NCI-H524 treated with DMSO at 0.1 percent for 48 hours (cell line): ENCODE results near the gene MMP24OS.
"Not testable (repeated sequence)": the region's sequence is repeated elsewhere in the genome, so short reads cannot be mapped to it uniquely, and the experiment has no call there.

Experiments
- DNase-seq: peaks from one replicate; lab custom pipeline; 2025; lab: John Stamatoyannopoulos, UW

Gene MMP24OS

GRCh38 chr20:35274172-35275092, 3.5 kb downstream of the MMP24OS start:
- no peak for DNase-seq

DNA sequence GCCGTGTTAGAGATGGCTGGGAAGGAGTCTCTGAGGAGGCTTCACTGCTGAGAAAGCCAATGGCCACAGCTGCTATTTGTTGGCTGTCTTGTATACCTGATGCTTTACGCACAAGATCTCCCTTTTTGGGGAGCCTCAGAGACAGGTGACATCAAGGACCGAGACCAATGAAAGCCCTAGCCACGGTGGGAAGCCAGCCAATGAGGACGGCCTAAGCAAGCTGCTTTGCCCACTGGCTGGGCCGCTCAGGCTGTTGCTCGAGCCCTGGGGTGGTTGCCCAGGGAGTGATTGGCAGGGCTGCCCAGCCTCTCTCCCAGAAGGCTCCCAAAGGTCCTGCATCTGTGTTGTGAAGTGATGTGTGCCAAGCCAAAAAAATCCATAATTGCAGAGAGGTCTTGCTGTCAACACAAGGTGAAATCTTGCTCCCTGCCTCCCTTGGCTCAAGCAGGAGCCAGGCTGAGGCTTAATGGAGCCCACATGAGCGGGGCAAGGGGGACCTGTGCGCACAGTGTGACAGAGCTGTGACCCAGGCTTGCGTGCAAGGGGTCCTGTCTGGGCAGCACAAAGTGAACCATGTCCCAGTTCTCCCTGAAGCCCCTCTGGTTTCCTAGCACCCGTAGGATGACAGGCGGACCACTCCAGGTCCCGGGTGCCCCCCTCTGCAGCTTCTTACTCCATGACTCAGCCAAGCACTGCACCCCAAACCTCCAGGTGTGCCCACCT, 4.3 kb downstream of the MMP24OS start:
- DNase-seq = no peak

DNA sequence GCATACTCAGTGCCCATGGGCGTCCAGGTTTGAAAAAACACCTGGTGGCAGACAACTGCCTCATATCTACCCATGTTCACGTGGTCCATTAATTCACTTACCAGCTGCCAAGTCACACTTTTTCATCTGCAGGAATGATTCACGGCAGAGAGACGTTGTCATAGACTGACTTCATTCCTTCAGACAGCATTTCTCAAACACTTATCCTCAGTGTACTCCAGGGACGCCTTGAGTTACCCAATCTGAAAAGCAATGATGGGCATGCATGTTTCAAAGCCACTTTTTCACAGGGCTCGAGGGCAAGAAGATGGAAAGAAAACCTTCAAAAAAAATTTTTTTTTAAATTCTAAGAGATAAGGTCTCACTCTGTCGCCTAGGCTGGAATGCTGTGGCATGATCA, 6.0 kb downstream of the MMP24OS start:
- no peak for DNase-seq

GRCh38 chr20:35271073-35271882, 6.6 kb downstream of the MMP24OS start:
- no peak for DNase-seq

DNA sequence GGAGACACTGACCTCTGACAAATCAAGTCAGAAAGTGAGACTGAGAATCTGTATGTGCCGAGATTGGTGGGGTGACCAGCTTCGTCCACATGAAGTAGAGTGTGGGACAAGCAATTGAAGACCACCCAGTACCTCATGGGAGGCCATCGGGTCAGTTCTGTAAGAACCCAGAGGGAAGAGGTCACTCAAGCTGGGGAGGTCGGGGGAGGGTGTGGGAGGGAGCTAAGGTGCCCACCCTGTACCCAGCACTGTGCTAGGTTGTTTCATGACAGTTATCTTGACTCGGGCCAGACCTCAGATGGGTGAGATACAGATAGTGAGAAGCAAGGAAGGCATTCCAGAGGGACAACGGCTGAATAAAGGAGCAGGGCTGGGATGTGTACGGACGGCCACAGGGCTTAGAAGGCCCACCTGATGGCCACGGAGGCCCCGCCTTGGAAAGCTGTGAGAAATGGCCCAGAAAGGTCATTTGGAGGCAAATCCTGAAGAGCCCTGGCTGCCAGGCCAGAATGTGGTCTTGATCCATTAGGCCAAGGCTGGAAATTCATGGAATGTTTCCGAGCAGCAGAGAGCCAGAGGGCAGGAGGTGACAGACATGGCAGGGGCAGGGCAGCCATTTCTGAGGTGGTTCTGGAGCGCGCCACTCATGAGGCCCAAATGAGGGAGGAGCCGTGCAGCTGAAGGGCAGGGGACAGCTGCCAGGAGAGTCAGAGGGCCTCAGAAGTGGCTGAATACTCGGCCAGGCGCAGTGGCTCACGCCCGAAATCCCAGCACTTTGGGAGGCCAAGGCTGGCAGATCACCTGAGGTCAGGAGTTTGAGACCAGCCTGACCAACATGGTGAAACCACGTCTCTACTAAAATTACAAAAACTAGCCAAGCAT, 7.7 kb downstream of the MMP24OS start:
- DNase-seq = no peak

DNA sequence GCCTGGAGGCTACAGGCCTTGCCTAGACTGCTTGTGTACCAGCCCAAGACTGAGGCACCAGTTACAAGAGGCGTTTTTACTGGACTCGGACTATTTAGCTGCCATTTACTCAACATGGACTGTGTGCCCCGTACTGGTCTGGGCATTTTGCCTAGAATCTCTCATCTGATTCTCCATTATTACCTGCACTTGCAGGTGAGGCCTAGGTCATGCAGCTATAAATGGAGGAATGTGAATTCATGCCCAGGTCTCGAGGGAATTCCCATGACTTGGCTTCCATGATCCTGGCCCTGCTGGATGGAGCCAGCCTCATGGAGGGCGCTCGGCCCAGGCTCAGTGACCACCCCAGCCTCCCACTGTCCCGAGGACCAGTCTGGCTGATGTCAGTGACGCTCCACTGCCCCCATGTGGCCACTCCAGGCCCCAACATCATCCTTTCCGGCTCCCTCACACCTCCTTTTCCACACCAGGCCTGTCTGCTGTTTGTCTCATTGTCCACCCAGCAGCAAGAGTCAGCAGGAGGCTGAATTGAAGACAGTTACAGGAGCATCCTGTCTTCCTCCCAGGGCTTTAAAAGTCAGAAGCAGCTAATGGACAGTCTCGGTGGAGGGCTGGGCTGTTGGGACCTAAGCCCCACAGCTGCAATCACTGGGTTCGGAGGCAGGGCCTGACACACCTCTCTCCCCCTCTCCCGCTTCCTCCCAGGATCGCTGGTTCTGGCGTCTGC, 8.7 kb downstream of the MMP24OS start:
- DNase-seq = no peak

DNA sequence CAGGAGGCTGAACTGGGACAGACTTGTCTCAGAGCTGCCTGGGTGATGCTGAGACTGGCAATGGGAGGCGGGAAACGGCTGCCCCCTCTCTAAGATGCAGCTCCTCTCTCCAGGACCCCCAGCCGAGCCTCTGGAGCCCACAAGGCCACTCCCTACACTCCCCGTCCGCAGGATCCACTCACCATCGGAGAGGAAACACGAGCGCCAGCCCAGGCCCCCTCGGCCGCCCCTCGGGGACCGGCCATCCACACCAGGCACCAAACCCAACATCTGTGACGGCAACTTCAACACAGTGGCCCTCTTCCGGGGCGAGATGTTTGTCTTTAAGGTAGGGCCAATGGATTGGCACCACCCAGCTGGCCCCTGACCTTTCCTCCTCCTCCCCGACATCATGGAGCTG, 10.8 kb downstream of the MMP24OS start:
- DNase-seq = no peak

DNA sequence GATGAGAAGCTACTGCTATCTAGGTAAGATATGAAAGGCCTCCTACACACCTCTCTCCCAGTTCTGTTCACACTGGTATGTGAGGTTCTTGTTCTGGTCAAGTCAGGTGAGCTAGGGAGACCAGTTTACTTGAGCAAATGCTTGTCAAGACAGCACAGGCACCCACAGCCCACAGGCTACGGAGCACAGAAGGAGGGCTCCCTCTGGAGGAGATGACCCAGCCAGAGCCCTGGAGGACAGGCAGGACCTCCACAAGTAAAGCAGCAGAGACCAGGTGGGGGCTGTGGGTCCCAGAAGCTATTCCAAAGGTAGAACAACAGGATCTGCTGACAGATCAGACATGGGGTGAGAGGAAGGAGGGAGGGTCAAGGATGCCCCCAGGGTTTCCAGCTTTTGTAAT, 13.2 kb downstream of the MMP24OS start:
- no peak for DNase-seq

GRCh38 chr20:35263532-35264341, 14.2 kb downstream of the MMP24OS start:
- DNase-seq = no peak

- DNase-seq = peak; percentile 27
These were observed 15.0 kb downstream of the MMP24OS start for GRCh38 chr20:35262731-35263531.

- not testable (repeated sequence) for DNase-seq
These were observed 15.6 kb downstream of the MMP24OS start for GRCh38 chr20:35262321-35262720.

DNA sequence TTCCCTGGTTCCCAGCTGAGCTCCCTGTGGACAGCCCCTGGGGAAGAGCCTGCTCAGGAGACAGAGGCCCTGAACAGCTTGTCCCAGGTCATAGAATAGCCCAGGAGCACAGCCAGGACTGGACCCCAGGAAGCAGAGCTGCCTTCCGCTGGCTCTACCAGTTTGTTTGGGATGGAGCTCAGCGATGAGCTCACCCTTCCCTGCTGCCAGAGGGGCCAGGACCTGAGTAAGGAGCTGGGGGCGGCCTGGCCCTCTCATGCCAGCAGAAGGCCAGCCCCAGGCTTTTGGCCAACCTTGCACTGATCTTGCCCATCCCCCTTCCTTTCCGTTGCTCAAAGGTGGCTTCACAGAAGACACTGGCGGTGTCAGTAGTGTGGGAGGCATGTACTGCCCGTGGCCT, 17.5 kb downstream of the MMP24OS start:
- DNase-seq = no peak

GRCh38 chr20:35257175-35257909, 20.6 kb downstream of the MMP24OS start:
- DNase-seq = no peak

DNA sequence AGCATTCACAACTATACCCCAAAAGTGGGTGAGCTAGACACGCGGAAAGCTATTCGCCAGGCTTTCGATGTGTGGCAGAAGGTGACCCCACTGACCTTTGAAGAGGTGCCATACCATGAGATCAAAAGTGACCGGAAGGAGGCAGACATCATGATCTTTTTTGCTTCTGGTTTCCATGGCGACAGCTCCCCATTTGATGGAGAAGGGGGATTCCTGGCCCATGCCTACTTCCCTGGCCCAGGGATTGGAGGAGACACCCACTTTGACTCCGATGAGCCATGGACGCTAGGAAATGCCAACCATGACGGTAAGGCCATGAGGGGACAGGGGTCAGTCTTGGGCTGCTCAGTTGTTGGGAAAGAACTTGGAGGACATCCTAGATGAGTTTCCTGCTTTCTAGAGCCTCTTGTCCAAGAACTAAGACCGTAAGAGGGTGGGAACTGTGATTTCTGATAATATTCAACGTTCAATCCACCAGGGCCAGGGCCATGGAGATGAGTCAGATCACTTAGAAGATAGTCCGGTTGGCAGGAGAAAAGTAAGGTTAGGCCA, 23.4 kb downstream of the MMP24OS start:
- DNase-seq = no peak

DNA sequence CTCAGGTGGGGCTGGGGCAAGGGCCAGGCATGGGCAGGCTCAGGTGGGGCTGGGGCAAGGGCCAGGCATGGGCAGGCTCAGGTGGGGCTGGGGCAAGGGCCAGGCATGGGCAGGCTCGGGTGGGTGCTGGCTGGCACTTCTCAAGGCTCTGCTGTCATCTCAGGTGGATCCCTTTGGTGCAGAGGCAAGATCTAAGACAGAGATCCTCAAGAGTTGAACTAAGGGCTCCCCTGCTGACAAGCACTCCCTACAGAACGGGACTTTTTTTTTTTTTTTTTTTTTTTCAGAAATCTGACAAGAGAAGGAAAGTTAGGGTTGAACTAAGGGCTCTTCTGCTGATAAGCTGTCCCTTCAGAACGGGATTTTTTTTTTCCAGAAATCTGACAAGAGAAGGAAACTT, 24.9 kb downstream of the MMP24OS start:
- no peak for DNase-seq

DNA sequence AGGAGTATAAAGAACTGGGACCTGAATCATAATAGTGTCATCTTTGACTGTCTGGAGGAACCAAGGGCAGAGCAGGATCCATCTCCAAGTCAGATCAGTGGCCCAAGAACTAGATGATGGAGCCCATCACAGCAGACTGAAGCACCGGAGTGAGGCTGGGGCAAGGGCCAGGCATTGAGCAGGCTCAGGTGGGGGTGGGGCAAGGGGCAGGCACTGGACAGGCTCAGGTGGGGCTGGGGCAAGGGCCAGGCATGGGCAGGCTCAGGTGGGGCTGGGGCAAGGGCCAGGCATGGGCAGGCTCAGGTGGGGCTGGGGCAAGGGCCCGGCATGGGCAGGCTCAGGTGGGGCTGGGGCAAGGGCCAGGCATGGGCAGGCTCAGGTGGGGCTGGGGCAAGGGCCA, 25.3 kb downstream of the MMP24OS start:
- DNase-seq = not testable (repeated sequence)

DNA sequence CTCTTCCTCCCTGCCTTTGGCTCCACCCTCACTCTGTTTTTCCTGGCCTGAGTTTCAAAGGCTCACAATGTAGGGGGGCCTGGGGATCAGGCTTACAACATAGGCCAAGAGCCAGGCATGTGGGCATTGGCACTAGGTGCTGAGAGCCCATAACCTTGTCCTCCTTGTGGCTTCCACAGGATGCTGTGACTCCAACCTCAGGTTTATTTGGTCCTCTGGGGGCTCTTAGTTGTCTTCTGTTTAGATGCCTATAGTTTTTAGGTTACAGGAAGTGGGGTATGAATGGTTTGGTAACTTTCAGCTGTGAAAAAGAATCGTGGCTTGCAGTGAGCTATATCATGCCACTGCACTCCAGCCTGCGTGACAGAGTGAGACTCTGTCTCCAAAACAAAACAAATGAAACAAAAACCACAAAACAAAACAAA, 25.9 kb downstream of the MMP24OS start:
- no peak for DNase-seq

DNA sequence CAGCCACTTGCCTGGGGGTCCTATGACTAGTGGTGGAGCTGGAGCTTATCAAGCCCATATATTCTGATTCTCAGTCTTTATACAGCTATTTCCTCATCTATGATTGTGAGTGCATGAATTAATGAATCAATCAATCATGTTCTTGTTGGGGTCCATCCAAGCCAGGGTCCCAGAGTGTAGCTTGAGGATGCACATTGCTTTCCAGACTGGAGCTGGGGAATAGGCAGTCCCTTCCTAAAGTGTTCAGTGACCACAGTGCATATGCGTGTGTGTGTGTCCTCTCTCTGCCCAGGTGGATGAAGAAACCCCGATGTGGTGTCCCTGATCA, 26.3 kb downstream of the MMP24OS start:
- DNase-seq = no peak
